ENCODE measurements around the gene PDLIM4. TPM values are rescaled to one million over a fixed set of nuclear protein-coding genes. Genes with fewer than 3 reads are reported as not detected.
A peak's percentile ranks its signal among the peaks of the same experiment; 100 is the strongest.

Gene PDLIM4
- total RNA-seq, 1 donor from 2014 or later: 56.6 TPM

DNA sequence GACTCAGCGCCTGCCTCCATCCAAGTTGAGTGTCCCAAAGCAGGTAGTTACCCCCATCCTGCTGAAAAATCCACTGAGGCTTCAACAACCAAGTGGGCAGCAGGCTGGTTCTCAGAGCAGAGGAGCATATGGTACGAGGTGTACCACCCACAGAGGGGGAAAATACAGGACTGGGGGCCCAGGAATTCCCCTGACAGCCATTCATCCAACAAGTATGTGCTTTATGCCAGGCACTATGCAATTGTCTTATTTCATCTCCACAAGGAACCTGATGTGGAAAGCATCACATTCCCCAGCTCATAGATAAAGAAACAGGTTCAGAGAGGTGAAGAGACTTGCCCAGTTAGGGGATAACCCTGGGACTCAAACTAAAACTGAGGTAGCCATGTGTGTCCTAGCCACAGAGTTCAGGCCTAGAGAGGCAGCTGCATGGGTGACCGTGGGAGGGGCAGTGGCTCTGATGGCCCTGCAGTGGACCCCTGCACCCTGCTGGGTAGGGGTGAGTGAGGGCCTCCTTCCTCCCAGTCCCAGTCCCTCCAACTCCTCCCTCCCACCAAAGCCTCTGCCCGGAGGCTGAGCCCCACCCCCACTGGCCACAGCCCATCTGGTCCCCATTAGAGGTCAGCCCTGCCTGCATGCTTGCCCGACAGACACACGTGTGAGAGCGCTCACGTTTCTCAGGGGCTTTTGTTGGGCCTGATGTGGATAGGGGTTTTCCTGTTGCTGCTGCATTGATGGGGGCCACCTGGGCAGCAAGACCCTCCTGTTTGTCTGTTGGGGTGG, 11.5 kb downstream of the PDLIM4 start:
- Histone ChIP-seq H3K4me3 (ENCODE audit: insufficient read depth, low read depth, low read length) (no peak overlapping the region), H2AFZ (ENCODE audit: low read depth, low read length) (no peak overlapping the region), H3K36me3 (ENCODE audit: insufficient read depth, low read length) (peaks cover 37% of the 10 kb centered on the region), H3K9ac (ENCODE audit: low read length) (peak overlapping the region; percentile 82), H3K9me3 (ENCODE audit: insufficient read depth, low read depth, low read length) (no peaks in the 10 kb centered on the region), H4K20me1 (ENCODE audit: insufficient read depth, low read length) (peaks cover 86% of the 10 kb centered on the region), H3K27ac (ENCODE audit: low read depth, low read length) (peak overlapping the region; percentile 68), H3K4me1 (ENCODE audit: insufficient read depth, low read length) (peaks cover 58% of the 10 kb centered on the region), H3K4me2 (ENCODE audit: low read length) (peak overlapping the region; percentile 49), H3K79me2 (ENCODE audit: insufficient read depth, low read length) (peaks cover 65% of the 10 kb centered on the region), H3K27me3 (ENCODE audit: insufficient read depth, low read length) (no peaks in the 10 kb centered on the region)
- Mint-ChIP-seq H3K36me3 (ENCODE audit: low read depth, unreplicated experiment) (peaks cover 32% of the 10 kb centered on the region), H3K9me3 (ENCODE audit: unreplicated experiment) (no peaks in the 10 kb centered on the region), H3K27ac (ENCODE audit: unreplicated experiment) (peak overlapping the region; percentile 19), H3K27me3 (ENCODE audit: low read depth, unreplicated experiment) (no peaks in the 10 kb centered on the region), H3K4me3 (ENCODE audit: unreplicated experiment) (no peak overlapping the region), H3K4me1 (ENCODE audit: low read depth, unreplicated experiment) (peaks cover 31% of the 10 kb centered on the region)
- TF ChIP-seq, protein P1, sequence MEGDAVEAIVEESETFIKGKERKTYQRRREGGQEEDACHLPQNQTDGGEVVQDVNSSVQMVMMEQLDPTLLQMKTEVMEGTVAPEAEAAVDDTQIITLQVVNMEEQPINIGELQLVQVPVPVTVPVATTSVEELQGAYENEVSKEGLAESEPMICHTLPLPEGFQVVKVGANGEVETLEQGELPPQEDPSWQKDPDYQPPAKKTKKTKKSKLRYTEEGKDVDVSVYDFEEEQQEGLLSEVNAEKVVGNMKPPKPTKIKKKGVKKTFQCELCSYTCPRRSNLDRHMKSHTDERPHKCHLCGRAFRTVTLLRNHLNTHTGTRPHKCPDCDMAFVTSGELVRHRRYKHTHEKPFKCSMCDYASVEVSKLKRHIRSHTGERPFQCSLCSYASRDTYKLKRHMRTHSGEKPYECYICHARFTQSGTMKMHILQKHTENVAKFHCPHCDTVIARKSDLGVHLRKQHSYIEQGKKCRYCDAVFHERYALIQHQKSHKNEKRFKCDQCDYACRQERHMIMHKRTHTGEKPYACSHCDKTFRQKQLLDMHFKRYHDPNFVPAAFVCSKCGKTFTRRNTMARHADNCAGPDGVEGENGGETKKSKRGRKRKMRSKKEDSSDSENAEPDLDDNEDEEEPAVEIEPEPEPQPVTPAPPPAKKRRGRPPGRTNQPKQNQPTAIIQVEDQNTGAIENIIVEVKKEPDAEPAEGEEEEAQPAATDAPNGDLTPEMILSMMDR (IDR thresholded peaks at IDR 0.05; ENCODE audit: insufficient read depth, low read depth, low read length): no peak
- no peak for TF ChIP-seq EZH2 (IDR thresholded peaks at IDR 0.05; ENCODE audit: insufficient read depth, low read length)
- FAIRE-seq (no peak), DNase-seq (ENCODE audit: low read depth) (peak; percentile 48)

DNA sequence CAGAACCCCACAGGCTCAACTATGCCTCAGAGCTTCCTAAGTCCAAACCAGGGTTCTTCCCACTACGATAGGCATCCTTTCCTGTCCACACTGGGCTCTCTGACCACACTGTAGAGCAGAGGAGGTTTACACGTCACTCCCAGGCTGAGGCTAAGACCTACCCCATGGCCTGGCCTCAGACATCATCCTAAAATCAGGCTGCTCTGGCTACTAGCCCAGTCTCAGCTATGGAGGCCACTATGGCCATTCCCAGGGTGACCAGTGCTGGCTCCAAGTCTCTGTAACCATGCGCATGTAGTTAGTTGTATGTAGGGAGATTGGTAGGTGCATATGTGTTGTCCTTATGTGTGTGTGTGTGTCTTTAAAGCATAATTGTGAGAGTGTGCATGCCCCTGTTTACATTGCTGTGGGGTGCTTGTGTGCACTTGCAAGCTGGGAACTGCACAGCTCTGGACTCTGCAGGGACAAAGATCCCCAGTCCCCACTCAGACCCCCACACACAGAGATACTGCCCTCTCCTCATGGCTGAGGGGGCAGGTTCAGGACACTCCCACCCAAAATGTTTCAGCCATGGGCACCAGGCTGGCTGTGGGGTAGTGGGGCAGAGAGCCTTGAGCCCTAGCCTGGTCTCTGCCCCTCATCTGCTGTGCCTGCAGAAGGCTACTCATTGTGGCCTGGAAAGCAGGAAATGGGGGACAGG, 12.3 kb downstream of the PDLIM4 start:
- peaks cover 33% of the 10 kb centered on the region for H3K36me3 ChIP-seq (ENCODE audit: insufficient read depth, low read length)

More for the DNA sequence above, 12.3 kb downstream of the PDLIM4 start:
- Histone ChIP-seq H3K4me2 (ENCODE audit: low read length) (peak overlapping the region; percentile 49), H3K9me3 (ENCODE audit: insufficient read depth, low read depth, low read length) (no peaks in the 10 kb centered on the region), H3K27me3 (ENCODE audit: insufficient read depth, low read length) (no peaks in the 10 kb centered on the region), H3K9ac (ENCODE audit: low read length) (peak overlapping the region; percentile 82), H2AFZ (ENCODE audit: low read depth, low read length) (no peak overlapping the region), H3K79me2 (ENCODE audit: insufficient read depth, low read length) (peaks cover 57% of the 10 kb centered on the region), H3K4me3 (ENCODE audit: insufficient read depth, low read depth, low read length) (no peak overlapping the region), H4K20me1 (ENCODE audit: insufficient read depth, low read length) (peaks cover 89% of the 10 kb centered on the region), H3K27ac (ENCODE audit: low read depth, low read length) (peak overlapping the region; percentile 68), H3K4me1 (ENCODE audit: insufficient read depth, low read length) (peaks cover 50% of the 10 kb centered on the region)
- FAIRE-seq (no peak), DNase-seq (ENCODE audit: low read depth) (no peak)
- TF ChIP-seq, protein P1 (IDR thresholded peaks at IDR 0.05; ENCODE audit: insufficient read depth, low read depth, low read length): no peak
- no peak for TF ChIP-seq EZH2 (IDR thresholded peaks at IDR 0.05; ENCODE audit: insufficient read depth, low read length)
- H3K4me1 Mint-ChIP-seq (ENCODE audit: low read depth, unreplicated experiment): peaks cover 24% of the 10 kb centered on the region
- H3K4me3 Mint-ChIP-seq (ENCODE audit: unreplicated experiment): no peak overlapping the region
- peaks cover 35% of the 10 kb centered on the region for H3K36me3 Mint-ChIP-seq (ENCODE audit: low read depth, unreplicated experiment)
- no peaks in the 10 kb centered on the region for H3K27me3 Mint-ChIP-seq (ENCODE audit: low read depth, unreplicated experiment)
- peak overlapping the region; percentile 44 for H3K27ac Mint-ChIP-seq (ENCODE audit: unreplicated experiment)
- no peaks in the 10 kb centered on the region for H3K9me3 Mint-ChIP-seq (ENCODE audit: unreplicated experiment)

Measured in astrocyte (in vitro differentiated cells and primary cell).